Measurements from ENCODE around the gene RPTN.

Gene RPTN
- 0 reads per million in 9 experiments for total RNA-seq

DNA sequence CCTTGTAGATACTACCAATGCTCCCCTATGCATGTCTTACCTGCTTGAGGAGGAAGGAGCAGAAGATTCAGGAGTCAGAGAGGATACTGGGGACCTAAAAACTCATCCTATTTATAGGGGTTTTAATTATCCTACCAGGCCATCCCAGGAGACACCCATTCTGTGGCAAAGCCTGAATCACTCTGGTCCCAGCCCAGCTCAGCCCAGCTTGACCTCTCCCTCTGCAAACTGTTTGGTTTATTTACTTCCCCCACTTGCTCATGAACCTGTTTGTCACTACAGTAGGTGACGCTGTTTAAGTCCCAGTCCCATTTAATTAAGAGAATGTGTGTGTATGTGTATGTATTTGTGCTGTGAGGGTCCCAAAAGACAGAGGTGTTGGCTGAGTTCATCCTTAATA lies at the start of gene RPTN:
Gene RPTN (minus strand): TSS at position 85 of the 400 bp plus-strand sequence. CDS start 1,339 bp downstream, outside the sequence.
- ATAC-seq (replicated peaks), result no peak
- H3K9me3 Mint-ChIP-seq, result no peaks in the 10 kb centered on the region
- H3K36me3 Mint-ChIP-seq (ENCODE audit: insufficient read depth), result no peaks in the 10 kb centered on the region
- H3K27ac Mint-ChIP-seq, result no peak within 1 kb of the TSS
- H3K4me3 Mint-ChIP-seq, result no peak within 1 kb of the TSS
- H3K4me1 Mint-ChIP-seq (ENCODE audit: low read depth in 2 of 2), result peaks cover 0 to 6% of the 10 kb centered on the region in 2 donors
- H3K27me3 Mint-ChIP-seq, result peaks cover 0 to 4% of the 10 kb centered on the region in 2 donors
- DNase-seq, result no peak

- H3K27me3 Mint-ChIP-seq, result peaks cover 12 to 15% of the 10 kb centered on the region in 2 donors
- H3K27ac Mint-ChIP-seq, result no peak overlapping the region
- ATAC-seq (replicated peaks), result no peak
- H3K4me3 Mint-ChIP-seq, result no peak overlapping the region
- no peak for DNase-seq
- no peaks in the 10 kb centered on the region for H3K9me3 Mint-ChIP-seq
- no peaks in the 10 kb centered on the region for H3K4me1 Mint-ChIP-seq (ENCODE audit: low read depth in 2 of 2)
- no peaks in the 10 kb centered on the region for H3K36me3 Mint-ChIP-seq (ENCODE audit: insufficient read depth)
Observed at GRCh38 chr1:152198982-152199381, 40.0 kb upstream of the RPTN start.

DNA sequence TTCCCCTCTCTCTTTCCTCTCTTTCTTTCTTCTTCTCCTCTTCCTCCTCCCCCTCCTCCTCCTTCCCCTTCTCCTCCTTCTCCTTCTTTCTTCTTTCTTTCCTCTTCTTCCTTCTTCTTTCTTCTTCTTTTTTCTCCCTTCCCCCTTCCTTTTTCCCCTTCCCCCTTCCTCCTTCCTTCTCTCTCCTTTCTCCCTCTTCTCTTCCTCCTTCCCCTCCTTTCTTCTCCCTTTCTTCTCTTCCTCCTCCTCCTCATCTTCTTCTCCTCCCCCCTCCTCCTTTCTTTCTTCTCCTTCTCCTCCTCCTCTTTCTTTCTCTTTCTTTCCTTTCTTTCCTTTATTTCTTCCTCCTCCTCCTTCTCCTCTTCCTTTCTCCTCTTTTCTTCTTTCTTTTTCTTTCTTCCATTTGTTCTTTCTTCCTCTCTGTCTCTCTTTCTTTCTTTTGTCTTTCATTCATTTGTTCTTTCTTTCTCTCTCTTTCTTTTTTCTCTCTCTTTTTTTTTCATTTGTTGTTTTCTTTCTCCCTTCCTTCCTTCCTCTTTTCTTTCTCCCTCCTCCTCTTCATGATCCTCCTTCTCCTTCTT lies 38.4 kb upstream of the RPTN start:
- DNase-seq (no peak), ATAC-seq (replicated peaks) (no peak)
- H3K4me3 Mint-ChIP-seq, result no peak overlapping the region
- peak overlapping the region in 1 of 2 donors; percentile 11 for H3K27ac Mint-ChIP-seq
- H3K36me3 Mint-ChIP-seq (ENCODE audit: insufficient read depth), result no peaks in the 10 kb centered on the region
- H3K4me1 Mint-ChIP-seq (ENCODE audit: low read depth in 2 of 2), result no peaks in the 10 kb centered on the region
- H3K27me3 Mint-ChIP-seq, result peaks cover 12 to 15% of the 10 kb centered on the region in 2 donors
- no peaks in the 10 kb centered on the region for H3K9me3 Mint-ChIP-seq

- DNase-seq (no peak), ATAC-seq (replicated peaks) (no peak)
- Mint-ChIP-seq H3K4me1 (ENCODE audit: low read depth in 2 of 2) (peaks cover 0 to 7% of the 10 kb centered on the region in 2 donors), H3K36me3 (ENCODE audit: insufficient read depth) (no peaks in the 10 kb centered on the region), H3K9me3 (no peaks in the 10 kb centered on the region), H3K27me3 (no peaks in the 10 kb centered on the region), H3K4me3 (no peak overlapping the region), H3K27ac (no peak overlapping the region)
Observed at GRCh38 chr1:152191711-152192110, 32.7 kb upstream of the RPTN start.

DNA sequence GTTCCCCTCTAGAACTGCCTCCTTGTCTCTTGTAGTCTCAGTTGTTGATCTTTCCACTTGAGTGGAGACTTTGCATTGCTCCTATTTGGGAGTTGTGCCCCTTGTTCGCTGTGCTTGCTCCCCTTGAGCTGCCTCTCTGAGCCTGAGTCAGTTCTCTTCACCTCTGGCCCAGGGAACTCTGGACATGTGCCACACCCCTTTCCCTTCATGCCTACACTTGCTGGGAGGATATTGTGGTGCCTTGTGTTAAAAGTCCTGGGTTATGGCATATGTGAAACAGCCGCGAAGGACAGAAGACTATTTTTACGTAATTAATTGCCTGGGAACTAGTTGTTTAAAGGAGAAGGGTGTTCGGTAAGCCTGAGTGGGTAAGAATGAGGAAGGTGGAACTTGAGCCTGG lies 32.2 kb upstream of the RPTN start:
- no peaks in the 10 kb centered on the region for H3K36me3 Mint-ChIP-seq (ENCODE audit: insufficient read depth)
- DNase-seq (no peak), ATAC-seq (replicated peaks) (no peak)
- H3K27ac Mint-ChIP-seq, result no peak overlapping the region
- H3K4me1 Mint-ChIP-seq (ENCODE audit: low read depth in 2 of 2), result peaks cover 0 to 7% of the 10 kb centered on the region in 2 donors
- H3K4me3 Mint-ChIP-seq, result no peak overlapping the region
- H3K9me3 Mint-ChIP-seq, result no peaks in the 10 kb centered on the region
- H3K27me3 Mint-ChIP-seq, result no peaks in the 10 kb centered on the region

DNA sequence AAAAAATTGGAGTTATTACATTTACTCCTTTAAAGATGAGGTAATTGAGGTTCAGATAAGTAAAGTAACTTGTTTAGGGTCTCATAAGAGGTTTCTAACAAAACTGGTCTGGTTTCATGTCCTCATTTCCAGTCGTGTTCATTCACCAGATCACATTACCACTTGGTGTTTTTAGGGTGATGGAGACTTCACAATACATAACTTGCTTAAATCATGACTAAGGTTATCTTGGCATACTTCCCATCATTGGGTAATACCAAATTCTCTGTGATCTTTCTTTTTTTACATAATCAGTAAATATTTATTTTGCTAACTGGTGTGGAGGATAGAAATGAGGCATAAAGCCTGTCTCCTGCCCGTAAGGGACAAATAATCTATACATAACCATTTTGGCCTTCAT lies 31.6 kb upstream of the RPTN start:
- Mint-ChIP-seq H3K4me1 (ENCODE audit: low read depth in 2 of 2) (peaks cover 0 to 7% of the 10 kb centered on the region in 2 donors), H3K9me3 (no peaks in the 10 kb centered on the region), H3K27ac (no peak overlapping the region), H3K27me3 (no peaks in the 10 kb centered on the region), H3K36me3 (ENCODE audit: insufficient read depth) (no peaks in the 10 kb centered on the region), H3K4me3 (no peak overlapping the region)
- no peak for DNase-seq
- ATAC-seq (replicated peaks), result no peak

DNA sequence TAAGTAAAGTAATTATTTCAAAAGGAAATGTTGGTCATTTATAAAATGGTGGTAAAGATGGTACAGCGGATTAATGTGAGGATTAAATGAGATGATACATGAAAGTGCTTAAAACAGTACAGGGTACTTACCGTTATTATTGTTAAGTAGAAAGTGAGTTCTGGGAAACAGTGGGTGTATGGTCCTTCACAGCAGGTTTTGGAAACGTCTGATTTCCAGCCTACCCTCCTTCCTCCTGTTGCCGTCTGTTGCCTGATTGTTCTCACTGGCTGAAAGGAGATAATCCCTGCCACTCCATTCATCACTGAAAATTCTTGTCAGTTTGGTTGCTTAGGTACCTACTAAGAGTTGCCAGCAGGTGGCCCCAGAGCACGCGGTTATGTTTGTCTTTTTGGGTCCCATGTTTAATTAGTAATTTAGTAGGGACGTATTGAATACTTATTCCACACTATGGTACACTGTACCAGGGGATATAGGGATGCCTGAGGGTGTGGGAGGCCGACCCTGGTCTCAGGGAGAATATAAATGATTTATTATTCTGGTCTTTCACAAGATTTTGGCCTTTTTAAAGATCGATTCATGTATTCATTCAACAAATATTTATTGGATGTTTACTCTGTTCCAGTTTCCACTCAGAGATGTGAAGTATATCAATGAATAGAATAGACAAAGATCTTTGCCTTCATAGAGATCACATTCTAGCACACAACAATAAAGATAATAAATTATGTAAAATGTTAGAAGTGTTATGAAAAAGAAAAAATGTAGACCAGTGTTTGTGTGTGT lies 30.8 kb upstream of the RPTN start:
- ATAC-seq (replicated peaks) (peak; percentile 72), DNase-seq (peak; percentile 51 to 69 (median 58))
- H3K9me3 Mint-ChIP-seq, result no peaks in the 10 kb centered on the region
- no peaks in the 10 kb centered on the region for H3K36me3 Mint-ChIP-seq (ENCODE audit: insufficient read depth)
- H3K27ac Mint-ChIP-seq, result peak overlapping the region in 1 of 2 donors; percentile 64
- H3K4me1 Mint-ChIP-seq (ENCODE audit: low read depth in 2 of 2), result peaks cover 0 to 7% of the 10 kb centered on the region in 2 donors
- H3K4me3 Mint-ChIP-seq, result peak overlapping the region; percentile 78 to 79
- peaks cover 0 to 4% of the 10 kb centered on the region in 2 donors for H3K27me3 Mint-ChIP-seq

DNA sequence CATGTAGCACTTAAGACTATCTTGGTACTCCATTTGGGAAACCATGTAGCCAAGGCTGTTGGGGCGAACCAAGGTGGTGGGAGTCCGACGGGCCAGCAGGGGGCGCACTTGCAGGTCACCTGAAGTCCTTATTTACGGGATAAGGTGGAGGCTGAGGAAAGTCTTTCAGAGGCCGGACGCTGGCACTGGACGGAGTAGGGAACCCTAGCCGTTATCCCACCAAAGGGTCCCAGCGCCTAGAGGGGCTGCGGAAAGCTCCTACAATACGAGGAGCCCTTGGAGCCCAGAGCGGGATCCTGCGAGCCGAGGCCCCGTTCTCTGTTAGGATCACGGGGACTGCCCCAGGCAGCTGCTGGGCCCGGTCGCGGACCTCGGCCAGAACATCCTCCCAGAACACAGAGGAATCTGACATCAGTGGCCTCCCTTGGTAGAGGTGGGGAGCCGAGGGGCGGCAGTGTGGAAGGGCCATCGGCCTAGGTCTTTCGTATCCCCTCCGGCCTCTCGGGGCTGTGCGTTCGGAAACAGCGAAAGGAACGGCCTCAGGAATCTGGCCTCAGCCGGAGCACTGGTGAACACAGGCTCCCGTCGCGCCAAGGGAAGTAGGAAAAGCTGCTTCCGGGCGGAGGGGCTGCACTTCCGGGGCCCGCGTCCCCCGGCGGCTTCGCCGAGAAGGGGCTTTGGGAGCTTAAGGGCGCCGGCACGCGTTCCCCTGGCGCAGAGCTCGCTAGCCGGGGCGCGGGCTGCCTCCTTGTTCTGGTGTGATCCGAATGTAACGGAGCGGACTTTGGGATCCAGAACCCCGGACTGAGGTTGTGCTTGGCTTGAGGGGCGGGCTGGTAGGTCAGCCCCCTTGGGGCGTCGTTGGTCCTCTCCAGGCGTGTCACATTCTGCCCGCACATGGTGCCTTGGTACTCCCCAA lies 29.9 kb upstream of the RPTN start:
- Mint-ChIP-seq H3K4me3 (peak overlapping the region; percentile 78 to 79), H3K36me3 (ENCODE audit: insufficient read depth) (no peaks in the 10 kb centered on the region), H3K27ac (peak overlapping the region; percentile 64 to 81), H3K27me3 (peaks cover 0 to 13% of the 10 kb centered on the region in 2 donors), H3K9me3 (no peaks in the 10 kb centered on the region), H3K4me1 (ENCODE audit: low read depth in 2 of 2) (peaks cover 0 to 7% of the 10 kb centered on the region in 2 donors)
- DNase-seq (peak; percentile 66 to 72 (median 70)), ATAC-seq (replicated peaks) (peak; percentile 70)

DNA sequence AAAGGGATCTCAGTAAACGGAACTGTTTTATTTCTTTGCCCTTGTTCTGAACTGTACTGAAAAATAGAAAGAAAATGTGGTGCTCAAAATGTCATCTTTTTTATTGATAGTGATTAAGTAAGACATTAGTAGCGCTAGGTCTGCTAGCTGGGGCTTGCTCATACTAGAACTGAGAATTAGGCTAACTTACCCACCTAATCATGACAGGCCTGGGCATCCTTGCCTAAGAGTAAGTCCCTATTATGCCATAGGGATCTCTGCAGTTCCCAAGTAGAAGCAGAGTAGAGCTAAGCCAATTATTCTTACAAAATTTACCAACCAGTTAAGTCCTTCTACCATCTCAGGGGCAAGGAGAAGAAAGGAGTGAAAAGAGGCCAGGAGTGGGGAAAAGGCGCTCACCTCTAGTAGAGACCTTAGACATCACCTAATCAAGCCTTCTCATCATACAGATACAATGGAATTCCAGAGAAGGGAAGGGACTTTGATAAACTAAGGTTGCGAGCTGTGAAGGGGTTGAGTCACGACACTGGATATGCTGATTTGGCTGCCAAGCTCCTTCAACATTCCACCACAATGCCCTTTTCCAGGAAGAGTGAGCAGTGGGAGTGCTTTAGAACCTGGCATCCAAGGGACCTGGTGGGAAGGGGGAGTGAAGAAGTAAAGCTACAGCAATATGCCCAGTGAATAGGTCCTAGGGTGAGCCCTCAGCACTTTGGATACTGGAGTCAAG lies 27.7 kb upstream of the RPTN start:
- Mint-ChIP-seq H3K4me1 (ENCODE audit: low read depth in 2 of 2) (peaks cover 0 to 7% of the 10 kb centered on the region in 2 donors), H3K36me3 (ENCODE audit: insufficient read depth) (no peaks in the 10 kb centered on the region), H3K4me3 (no peak overlapping the region), H3K27ac (no peak overlapping the region), H3K9me3 (no peaks in the 10 kb centered on the region), H3K27me3 (peaks cover 0 to 16% of the 10 kb centered on the region in 2 donors)
- DNase-seq (no peak), ATAC-seq (replicated peaks) (no peak)

DNA sequence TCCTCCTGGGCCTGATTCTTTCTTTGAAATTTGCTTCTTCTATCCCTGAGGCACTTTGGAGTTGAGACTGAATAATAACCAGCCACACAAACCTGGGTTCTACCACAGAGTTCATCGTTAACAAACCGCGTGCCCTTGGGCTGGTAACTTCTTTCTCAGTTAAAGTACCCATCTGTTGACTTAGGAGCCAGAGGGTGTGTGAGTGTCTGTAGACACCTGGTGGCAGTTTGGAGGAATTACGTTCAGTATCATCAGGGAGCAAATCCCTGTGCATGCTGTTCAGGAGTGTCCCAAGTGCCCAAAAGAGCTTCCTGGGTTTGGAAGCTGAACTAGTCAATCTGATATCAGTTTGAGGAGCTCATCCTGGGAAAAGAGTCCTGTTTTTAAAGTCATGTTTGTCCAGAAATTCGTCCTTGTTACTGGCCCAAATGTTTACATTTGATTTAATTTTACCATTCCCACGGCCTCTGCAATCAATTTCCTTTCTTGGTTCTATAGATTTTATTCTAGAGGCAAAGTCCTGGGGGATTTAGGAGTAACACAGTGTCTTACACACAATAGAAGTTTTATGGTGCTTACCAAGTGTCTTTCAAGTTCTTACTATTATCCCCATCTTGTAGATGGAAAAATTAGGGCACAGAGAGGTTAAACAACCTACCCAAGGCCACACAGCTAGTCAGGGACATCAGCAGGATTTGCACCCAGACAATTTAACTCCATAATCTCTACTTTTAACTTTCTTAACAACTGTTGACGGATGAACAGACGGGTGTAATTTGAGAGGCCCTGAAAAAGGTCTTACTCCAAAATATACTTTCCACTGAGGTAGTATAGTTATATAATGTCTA lies 26.7 kb upstream of the RPTN start:
- H3K36me3 Mint-ChIP-seq (ENCODE audit: insufficient read depth), result no peaks in the 10 kb centered on the region
- ATAC-seq (replicated peaks) (peak; percentile 58), DNase-seq (peak; percentile 13 to 26 (median 13))
- no peak overlapping the region for H3K4me3 Mint-ChIP-seq
- no peaks in the 10 kb centered on the region for H3K9me3 Mint-ChIP-seq
- peaks cover 0 to 16% of the 10 kb centered on the region in 2 donors for H3K27me3 Mint-ChIP-seq
- no peak overlapping the region for H3K27ac Mint-ChIP-seq
- peaks cover 0 to 7% of the 10 kb centered on the region in 2 donors for H3K4me1 Mint-ChIP-seq (ENCODE audit: low read depth in 2 of 2)

DNA sequence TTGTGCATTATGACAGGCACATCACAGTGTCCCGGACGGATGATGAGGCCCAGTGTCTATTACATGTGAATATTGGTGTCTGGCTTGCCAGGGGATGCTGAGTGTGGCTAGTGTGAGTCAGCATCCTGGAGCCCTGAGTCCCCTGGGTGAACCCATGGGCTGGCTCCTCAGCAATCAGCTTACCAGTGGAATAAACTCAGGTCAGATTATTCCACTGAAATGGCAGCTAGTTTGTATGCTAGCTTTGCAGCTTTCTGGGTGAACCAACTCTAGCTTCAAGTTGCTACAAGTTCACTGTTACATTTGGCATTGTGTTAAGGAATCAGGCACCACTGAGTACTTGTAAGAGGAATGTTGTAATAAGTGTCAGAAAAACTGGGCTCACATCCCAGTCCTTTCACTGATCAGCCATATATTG lies 23.9 kb upstream of the RPTN start:
- no peak for ATAC-seq (replicated peaks)
- no peak for DNase-seq
- H3K27me3 Mint-ChIP-seq, result peaks cover 0 to 16% of the 10 kb centered on the region in 2 donors
- no peaks in the 10 kb centered on the region for H3K36me3 Mint-ChIP-seq (ENCODE audit: insufficient read depth)
- no peaks in the 10 kb centered on the region for H3K4me1 Mint-ChIP-seq (ENCODE audit: low read depth in 2 of 2)
- no peak overlapping the region for H3K27ac Mint-ChIP-seq
- no peaks in the 10 kb centered on the region for H3K9me3 Mint-ChIP-seq
- no peak overlapping the region for H3K4me3 Mint-ChIP-seq

DNA sequence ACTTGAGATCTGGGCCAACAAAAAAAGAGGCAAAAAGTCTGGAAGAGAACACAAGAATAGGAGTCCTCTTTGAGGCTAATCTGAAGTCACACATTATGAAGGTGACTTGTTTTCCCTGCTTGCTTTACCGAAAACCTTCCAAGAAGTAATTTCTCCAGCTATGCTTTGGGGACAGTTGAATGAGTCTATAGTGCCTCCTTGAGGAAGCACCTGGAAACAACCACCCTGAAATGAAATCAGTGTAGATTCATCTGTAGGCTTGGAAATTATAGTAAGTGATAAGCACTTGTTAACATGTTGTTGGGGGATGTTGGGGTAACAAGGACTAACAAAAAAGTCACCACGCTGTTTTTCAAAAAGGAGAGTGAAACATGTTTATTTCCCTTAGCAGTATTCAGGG lies 23.4 kb upstream of the RPTN start:
- no peaks in the 10 kb centered on the region for H3K4me1 Mint-ChIP-seq (ENCODE audit: low read depth in 2 of 2)
- H3K4me3 Mint-ChIP-seq, result no peak overlapping the region
- peaks cover 0 to 16% of the 10 kb centered on the region in 2 donors for H3K27me3 Mint-ChIP-seq
- H3K9me3 Mint-ChIP-seq, result no peaks in the 10 kb centered on the region
- H3K27ac Mint-ChIP-seq, result no peak overlapping the region
- ATAC-seq (replicated peaks) (no peak), DNase-seq (peak in 1 of 3 experiments; percentile 1)
- H3K36me3 Mint-ChIP-seq (ENCODE audit: insufficient read depth), result no peaks in the 10 kb centered on the region
